Coronary artery (tissue), 2 donors: Measurements from ENCODE around the gene C19orf33.

Experiments used
- DNase-seq: peaks from one replicate; pipeline ENCODE4 v3.0.0-alpha.2; 2017; ENCODE audit warnings: low spot score
- H3K27ac ChIP-seq, 2 donors: fragments of 200-600 bp; sonication (generic); one replicate each; pipeline ENCODE4 v1.5.1; 2016 to 2019
- H3K4me3 ChIP-seq: fragments of 200-600 bp; sonication (generic); 2 replicates; pipeline ENCODE4 v1.5.1; 2016; ENCODE audit warnings: mild to moderate bottlenecking, moderate library complexity
- TF ChIP-seq, protein P1 (sequence below): fragments of 200-600 bp; sonication (generic); IDR thresholded peaks from one replicate; pipeline ENCODE4 v1.5.1; 2019; ENCODE audit warnings: antibody characterized with exemption

C19orf33 gene

DNA sequence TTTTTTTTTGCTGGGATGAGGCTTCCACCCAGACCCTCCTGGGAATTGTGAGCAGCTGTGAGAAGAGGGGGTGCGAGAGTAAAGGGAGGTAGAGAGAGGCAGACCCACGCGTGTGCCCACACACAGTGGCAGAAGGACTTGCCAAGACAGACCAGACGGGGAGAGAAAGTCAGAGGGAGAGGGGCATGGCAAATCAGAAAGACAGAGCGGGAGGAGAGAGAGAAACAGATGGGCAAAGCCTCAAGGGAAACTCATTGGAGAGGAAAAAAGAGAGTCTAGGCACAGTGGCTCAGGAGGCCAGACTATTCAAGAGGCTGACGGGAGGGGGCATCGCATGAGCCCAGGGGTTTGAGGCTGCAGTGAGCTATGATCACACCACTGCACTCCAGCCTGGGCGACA lies 48.6 kb downstream of the C19orf33 start:
- TF ChIP-seq, protein P1, sequence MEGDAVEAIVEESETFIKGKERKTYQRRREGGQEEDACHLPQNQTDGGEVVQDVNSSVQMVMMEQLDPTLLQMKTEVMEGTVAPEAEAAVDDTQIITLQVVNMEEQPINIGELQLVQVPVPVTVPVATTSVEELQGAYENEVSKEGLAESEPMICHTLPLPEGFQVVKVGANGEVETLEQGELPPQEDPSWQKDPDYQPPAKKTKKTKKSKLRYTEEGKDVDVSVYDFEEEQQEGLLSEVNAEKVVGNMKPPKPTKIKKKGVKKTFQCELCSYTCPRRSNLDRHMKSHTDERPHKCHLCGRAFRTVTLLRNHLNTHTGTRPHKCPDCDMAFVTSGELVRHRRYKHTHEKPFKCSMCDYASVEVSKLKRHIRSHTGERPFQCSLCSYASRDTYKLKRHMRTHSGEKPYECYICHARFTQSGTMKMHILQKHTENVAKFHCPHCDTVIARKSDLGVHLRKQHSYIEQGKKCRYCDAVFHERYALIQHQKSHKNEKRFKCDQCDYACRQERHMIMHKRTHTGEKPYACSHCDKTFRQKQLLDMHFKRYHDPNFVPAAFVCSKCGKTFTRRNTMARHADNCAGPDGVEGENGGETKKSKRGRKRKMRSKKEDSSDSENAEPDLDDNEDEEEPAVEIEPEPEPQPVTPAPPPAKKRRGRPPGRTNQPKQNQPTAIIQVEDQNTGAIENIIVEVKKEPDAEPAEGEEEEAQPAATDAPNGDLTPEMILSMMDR: no peak
- DNase-seq: no peak
- Histone ChIP-seq H3K4me3 (no peak overlapping the region), H3K27ac (no peak overlapping the region)
